Measurements from ENCODE around the gene FEZF2. TPM values are rescaled to one million over a fixed set of nuclear protein-coding genes. Genes with fewer than 3 reads are reported as not detected.

FEZF2 gene
- polyA plus RNA-seq, 4 donors = not detected

DNA sequence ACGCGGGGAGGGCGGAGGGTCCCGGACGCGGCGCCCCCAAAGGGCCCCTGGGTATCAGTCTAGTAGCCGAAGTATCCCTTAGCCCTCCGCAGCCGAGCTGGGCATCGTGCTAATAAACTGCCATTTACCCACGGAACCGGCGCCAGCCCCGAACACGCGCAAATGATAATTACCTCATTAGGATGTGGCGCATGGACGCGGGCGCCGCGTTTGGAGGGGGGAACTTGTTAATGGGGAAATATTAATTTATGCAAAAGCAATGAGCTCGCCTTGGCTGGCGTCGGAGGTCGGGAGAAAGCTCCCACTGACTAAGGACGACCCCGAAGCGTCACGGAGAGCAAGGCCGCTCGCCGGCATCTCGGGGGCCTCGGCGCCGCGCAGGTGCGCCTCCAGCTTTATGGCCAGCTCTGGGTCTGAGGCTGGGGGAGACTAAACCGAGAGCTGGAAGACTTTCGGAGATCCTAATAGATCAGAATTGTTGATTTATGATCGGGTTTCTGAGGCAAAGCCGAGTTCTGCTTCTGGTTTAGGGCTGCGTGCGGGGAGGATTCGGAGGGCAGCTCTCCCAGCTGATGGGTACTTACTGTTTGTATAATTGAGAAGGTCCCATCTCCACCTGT, 474 bp upstream of the FEZF2 start:
- no peak for DNase-seq (ENCODE audit: low read depth in 4 of 4, low spot score in 3 of 4)

GRCh38 chr3:62372621-62373041, 719 bp downstream of the FEZF2 start:
- no peak for DNase-seq (ENCODE audit: low read depth in 4 of 4, low spot score in 3 of 4)

DNA sequence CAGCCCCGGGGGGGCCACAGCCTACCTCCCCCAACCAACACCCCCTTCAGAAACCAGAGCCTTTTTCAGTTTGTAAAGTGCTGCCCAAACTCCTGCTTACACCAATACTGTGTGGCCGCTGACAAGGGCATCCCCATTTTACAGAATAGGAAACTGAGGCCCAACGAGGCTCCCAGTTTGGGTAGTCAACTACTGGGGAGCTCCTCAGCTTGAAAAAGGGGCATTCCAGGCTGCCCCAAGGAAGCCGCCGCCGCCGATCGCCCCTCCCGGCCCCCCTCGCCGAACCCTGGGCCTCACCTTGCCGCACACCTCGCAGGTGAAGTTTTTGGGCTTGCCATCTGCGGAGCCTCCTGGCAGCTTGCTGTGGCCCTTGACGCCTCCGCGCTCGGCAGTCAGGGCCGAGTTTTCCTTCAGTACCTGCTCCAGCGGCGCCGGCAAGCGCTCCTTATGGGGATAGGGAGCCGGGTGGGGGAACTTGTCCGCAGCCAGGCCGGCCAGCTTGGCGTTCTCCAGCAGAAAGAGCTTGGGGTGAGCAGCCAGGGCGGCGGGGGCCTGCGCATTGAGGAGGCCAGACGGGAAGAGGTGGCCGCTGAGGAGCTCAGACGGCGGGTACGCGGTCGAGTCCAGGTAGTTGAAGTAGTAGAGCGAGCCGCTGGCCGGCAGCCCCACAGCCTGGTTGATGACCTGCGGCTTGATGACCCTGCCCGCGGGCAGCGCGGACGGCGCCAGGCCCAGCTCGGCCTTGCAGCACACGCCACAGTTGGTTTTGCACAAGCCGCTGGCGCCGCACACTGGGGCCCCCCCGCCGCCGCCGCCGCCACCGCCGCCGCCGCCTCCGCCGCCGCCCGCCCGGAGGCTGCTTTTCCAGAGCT, 1.4 kb downstream of the FEZF2 start:
- no peak for DNase-seq (ENCODE audit: low read depth in 4 of 4, low spot score in 3 of 4)

DNA sequence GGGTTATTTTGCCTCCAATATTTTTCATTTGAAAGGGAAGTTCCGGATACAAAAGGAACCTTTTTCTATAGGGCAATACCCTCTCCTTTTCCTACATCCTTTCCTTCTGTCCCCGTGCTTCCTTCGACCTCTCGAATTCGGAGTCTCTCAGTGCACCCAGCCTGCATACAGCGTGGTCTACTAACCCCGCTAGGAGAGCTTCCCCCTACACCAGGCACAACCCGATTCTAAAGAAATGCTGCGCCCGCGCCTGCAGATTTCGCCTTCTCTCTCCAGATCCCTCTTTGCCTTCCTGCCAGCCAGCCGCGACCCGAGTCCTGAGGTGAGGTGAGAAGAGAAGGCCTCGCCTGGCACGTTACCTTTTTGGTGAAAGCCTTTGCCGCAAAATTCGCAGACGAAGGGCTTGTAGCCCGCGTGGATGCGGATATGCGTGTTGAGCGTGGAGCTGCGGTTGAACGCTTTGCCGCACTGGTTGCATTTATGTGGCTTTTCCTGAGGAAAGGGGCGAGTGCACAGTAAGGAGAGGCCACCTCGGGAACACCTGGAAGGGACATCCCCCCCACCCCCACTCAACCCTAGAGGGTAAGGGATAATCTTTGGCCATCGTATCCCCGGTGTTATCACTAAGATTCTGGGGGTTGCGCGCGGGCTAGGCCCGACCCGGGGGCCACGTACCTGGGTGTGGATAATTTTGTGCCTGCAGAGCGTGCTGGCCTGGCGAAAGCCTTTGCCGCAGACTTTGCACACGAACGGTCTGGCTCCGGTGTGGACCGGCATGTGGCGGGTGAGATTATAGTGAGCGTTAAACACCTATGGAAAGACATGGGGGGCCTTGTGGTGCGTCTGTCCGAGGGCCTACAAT, 2.3 kb downstream of the FEZF2 start:
- no peak for DNase-seq (ENCODE audit: low read depth in 4 of 4, low spot score in 3 of 4)

DNA sequence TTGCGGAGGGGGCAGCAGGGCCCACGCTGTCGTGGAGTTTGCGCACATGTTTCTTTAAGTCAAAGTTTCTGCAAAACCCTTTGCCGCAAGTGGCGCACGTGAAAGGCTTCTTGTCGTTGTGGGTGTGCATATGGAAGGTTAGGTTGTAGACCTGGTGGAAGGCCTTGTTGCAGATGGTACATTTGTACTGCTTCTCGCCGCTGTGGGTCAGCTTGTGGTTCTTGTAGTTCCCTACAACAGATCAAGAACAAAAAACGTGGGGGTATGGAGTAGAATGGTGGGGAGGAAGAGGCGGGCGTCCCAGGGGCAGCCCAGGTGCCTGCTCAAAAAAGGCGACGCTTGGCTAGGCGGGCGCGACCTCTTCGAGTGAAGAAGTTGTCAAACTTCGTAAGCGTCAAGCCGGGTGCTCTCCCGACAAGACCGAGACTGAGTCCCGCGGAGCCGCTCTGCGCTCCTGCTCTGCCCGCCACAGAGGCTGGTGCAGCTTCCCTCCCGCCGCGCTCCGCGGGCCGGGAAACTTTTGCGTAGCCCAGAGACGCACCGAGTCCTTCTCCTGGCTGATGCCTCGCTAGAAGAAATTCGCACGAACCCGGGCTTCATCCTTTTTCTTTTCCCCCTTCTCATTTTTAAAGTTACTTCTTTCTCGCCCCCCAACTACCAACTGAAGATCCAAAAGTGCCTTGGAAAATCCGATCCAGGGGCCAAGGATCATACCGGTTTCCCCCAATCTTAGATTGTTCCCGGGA, 3.1 kb downstream of the FEZF2 start:
- no peak for DNase-seq (ENCODE audit: low read depth in 4 of 4, low spot score in 3 of 4)

- no peak for DNase-seq (ENCODE audit: low read depth in 4 of 4, low spot score in 3 of 4)
Observed at GRCh38 chr3:62369476-62369743, 3.9 kb downstream of the FEZF2 start.

- no peak for DNase-seq (ENCODE audit: low read depth in 4 of 4, low spot score in 3 of 4)
Observed at GRCh38 chr3:62368705-62369475, 4.5 kb downstream of the FEZF2 start.

- DNase-seq (ENCODE audit: low read depth in 4 of 4, low spot score in 3 of 4) = no peak
Observed at GRCh38 chr3:62368290-62368704, 5.1 kb downstream of the FEZF2 start.

DNA sequence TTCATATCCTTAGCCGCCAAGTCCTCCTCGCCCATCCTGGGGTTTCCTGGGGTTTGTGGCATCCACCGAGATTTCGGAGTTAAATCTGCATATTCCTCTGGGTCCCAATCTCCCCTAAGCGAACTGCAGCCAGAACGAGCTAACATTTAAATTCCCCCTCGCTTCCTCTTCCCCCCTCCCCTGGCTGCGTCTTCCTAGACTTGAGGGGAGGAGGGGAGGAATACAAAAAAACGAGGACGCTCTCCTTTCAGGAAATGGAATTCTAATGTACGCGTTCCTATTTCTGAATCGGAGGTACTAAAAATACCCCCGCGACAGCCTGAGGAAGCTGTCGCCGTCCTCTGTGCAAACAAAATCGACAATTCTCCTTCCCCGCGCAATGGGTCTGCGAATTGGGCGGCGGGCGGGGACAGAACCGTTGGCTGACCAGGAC, 5.6 kb downstream of the FEZF2 start:
- DNase-seq (ENCODE audit: low read depth in 4 of 4, low spot score in 3 of 4) = no peak

DNA sequence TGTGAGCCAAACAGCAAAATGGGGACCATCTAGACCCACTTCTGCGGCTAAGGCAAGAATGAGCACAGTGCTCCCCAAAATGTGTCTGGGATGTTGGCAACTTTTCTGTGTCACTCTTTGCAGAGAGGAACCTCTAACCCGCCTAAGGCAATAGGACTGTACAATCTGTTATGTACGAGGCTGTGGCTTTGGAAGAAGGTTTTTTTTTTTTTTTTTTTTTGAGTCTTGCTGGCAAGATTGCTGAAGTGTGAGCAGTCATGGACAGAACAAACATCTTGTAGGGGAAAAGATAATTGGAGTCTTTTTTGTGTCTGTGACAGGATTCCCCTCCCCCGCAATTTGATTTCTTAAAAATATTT, 7.2 kb downstream of the FEZF2 start:
- no peak for DNase-seq (ENCODE audit: low read depth in 4 of 4, low spot score in 3 of 4)

DNA sequence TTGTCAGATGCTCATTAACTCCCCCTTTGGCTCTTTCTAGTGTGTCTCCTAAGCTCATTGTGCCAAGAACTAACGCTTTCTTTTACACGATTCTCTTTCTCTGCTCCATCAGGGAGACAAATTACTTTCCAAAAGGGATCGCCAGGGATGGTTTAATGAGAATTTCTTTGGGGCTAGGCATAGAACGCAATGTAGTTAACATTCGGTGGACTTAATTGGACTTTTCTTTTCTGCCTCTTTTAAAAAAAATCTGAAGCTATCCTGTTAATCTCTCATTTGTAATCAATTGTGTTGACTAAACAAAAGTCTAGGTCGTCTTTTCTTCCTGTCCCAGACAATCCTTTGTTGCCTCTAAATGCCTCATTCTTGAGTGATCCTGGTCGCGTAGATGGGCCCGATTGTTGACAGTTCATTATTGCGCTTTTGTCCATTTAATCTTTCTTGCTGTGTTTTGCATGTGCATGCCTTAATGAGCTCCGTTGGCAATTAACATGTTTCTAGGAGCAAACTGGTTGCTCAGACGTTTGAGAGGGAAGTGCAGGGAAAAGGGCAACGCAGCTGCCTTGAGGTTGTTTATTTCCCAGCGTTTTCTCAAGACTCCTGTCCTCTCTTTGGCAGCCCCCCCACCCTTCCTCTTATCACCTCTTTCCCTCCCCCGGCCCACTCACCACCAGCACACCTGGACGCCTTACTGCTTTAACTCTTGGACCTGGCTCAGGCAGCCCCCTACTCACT, 7.8 kb downstream of the FEZF2 start:
- no peak for DNase-seq (ENCODE audit: low read depth in 4 of 4, low spot score in 3 of 4)

GRCh38 chr3:62364191-62364590, 9.2 kb downstream of the FEZF2 start:
- DNase-seq (ENCODE audit: low read depth in 4 of 4, low spot score in 3 of 4) = no peak

- DNase-seq (ENCODE audit: low read depth in 4 of 4, low spot score in 3 of 4) = no peak
Observed at GRCh38 chr3:62363275-62363674, 10.1 kb downstream of the FEZF2 start.

GRCh38 chr3:62361824-62362223, 11.5 kb downstream of the FEZF2 start:
- DNase-seq (ENCODE audit: low read depth in 4 of 4, low spot score in 3 of 4) = no peak

- DNase-seq (ENCODE audit: low read depth in 4 of 4, low spot score in 3 of 4) = no peak
Observed at GRCh38 chr3:62361261-62361660, 12.1 kb downstream of the FEZF2 start.

DNA sequence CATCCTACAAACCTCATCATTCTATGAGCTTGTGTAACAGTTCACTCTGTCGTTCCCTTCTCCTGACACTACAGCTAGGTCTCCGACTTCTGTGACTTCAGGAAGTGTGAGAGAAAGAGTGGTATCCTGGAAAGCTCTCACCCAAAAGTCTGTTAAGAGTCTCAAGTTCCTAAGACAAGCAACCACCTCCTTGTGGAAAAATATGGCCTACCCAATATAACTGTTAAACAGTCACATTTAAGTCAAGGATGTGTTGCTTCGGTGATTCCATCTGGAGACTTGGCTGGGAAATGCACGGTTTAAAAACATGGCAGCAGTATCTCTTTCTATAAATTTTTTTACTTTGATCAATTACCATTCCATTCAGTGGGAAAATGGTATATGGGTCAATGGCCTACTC, 13.8 kb downstream of the FEZF2 start:
- no peak for DNase-seq (ENCODE audit: low read depth in 4 of 4, low spot score in 3 of 4)

DNA sequence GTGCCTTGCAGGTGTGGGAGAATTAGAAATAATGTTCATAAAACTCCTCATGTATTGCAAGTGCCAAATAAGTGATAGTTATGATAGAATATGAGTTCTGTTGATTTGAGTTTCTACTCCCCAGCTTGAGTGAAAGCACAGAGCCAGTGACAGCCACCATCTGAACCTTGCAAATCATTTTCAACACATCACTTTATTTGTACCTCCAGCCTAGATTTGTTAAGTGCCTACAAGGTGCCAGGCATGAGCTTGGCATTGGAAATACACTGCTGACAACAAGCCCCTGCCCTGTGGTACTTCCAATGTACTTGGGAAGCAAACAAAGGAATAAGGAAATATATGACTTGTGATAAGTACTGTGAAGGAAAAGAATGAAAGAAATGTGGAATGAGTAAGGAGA, 17.0 kb downstream of the FEZF2 start:
- no peak for DNase-seq (ENCODE audit: low read depth in 4 of 4, low spot score in 3 of 4)

DNA sequence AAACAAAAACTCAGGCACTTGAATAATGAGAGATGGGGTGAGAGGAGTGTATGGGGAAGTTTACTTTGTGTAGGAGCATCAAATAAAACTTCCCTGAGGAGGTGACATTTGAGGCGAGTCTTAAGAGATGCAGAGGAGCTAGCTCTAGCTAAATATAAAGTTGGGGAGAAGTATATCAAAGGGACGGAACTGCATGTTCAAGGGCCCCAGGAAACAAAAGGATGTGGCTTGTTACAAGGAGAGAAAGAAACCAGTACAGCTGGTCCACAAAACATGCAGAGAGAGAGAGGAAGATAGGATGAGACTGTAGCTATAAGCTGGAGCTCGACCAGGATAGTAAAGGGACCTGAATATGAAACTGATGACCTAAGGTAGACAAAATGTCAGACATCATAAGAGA, 17.6 kb downstream of the FEZF2 start:
- DNase-seq (ENCODE audit: low read depth in 4 of 4, low spot score in 3 of 4) = no peak

- no peak for DNase-seq (ENCODE audit: low read depth in 4 of 4, low spot score in 3 of 4)
Observed at GRCh38 chr3:62343755-62344154, 29.6 kb downstream of the FEZF2 start.
